ENCODE results near the gene ZBTB7A.

DNA sequence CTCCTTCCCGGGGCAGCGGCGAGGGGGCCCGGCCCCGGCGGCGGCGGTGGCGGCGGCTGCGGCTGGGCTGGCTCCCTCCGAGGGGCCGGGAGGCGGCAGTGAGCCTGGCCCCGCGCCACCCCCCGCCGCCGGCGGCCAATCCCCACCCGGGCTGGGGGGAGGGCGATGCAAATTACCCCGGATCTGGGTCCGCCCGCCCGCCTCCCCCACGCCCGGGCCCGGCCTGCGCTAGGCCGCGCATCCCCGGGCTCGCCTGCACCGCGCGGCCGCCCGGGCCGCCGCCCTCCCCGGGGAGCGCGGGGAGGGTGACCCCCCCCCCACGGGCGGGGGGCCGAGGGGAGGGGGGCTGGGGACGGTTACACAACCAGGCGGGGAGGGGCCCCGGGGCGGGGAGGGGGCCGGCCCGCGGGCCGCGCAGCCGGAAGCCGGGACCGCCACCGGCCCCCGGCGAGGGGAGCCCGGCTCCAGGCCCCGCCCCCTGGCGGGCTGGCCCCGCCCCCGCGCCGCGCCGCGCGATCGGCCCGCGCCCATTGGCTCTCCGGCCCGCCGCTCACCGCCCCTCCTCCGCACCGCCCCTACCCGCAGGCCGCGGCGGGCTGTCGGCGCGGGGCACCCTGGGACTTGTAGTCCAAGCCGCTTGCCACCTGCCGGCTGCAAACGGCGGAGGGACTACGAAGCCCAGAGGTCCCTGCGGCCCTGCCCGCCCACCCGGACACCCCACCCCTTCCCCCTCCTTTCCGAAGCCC lies 1.1 kb downstream of the ZBTB7A start:
- TF ChIP-seq EZH2phosphoT487 (IDR thresholded peaks at IDR 0.05; ENCODE audit: low read depth), result no peak
- TF ChIP-seq, protein P1, sequence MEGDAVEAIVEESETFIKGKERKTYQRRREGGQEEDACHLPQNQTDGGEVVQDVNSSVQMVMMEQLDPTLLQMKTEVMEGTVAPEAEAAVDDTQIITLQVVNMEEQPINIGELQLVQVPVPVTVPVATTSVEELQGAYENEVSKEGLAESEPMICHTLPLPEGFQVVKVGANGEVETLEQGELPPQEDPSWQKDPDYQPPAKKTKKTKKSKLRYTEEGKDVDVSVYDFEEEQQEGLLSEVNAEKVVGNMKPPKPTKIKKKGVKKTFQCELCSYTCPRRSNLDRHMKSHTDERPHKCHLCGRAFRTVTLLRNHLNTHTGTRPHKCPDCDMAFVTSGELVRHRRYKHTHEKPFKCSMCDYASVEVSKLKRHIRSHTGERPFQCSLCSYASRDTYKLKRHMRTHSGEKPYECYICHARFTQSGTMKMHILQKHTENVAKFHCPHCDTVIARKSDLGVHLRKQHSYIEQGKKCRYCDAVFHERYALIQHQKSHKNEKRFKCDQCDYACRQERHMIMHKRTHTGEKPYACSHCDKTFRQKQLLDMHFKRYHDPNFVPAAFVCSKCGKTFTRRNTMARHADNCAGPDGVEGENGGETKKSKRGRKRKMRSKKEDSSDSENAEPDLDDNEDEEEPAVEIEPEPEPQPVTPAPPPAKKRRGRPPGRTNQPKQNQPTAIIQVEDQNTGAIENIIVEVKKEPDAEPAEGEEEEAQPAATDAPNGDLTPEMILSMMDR (IDR thresholded peaks at IDR 0.05; ENCODE audit: low read depth, low read length), result no peak

All from OCI-LY3 (cell line).